Suppressor macrophage treated with lipopolysaccharide for 1 hour (primary cell): ENCODE data around the gene NETO2.
"Not testable (repeated sequence)": the region's sequence is repeated elsewhere in the genome, so short reads cannot be mapped to it uniquely, and the experiment has no call there.

ENCODE experiments used
- DNase-seq, 3 donors: peaks; one replicate each; pipeline ENCODE4 v3.0.0-alpha.2; 2020 to 2022

NETO2 gene

DNA sequence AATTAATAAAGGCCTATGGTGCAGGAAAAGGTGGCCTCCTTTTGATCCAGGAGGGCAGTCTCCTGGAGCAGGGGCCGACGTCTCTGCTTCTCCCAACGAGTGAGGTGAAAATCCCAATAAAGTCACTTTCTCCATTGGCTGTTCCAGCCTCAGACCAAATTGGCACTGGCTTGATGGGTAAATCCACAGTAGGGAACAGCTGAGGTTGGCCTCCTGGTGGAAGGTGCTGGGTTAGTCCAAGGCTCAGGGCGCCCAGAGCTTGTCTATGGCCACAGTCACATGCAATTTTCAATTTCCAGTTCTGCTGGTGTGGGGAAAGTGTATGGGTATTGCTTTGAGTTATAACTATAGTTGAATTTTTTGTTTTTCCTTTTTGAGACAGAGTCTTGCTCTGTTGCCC lies 79.0 kb downstream of the NETO2 start:
- no peak for DNase-seq

DNA sequence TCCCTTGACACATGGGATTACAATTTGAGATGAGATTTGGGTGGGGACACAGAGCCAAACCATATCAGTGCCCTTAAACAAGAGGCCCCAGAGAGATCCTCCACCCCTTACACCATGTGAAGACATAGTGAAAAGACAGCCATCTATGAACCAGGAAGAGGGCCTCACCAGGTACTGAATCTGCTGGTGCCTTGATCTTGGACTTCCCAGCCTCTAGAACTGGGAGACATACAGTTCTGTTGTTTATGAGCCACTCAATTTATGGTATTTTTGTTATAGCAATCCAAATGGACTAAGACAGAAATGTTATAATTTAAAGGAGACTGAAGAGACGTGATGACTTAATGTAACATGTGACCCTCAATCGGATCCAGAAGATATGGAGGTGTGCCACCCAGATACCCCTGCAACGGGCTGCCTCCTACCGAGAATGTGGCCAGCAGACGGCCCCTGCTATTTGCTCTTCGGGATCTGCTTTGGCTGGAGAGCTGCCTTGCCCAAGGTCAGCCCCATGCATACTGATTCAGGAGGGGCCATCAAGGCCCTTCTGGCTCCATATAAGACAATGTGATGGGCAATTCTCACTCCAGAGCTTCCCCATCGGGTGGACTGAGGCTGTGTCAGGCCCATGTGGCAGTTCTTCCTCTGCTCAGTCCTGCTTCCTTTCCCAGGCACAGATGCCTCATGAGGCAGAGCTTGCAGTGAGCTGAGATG lies 80.6 kb downstream of the NETO2 start:
- no peak for DNase-seq

DNA sequence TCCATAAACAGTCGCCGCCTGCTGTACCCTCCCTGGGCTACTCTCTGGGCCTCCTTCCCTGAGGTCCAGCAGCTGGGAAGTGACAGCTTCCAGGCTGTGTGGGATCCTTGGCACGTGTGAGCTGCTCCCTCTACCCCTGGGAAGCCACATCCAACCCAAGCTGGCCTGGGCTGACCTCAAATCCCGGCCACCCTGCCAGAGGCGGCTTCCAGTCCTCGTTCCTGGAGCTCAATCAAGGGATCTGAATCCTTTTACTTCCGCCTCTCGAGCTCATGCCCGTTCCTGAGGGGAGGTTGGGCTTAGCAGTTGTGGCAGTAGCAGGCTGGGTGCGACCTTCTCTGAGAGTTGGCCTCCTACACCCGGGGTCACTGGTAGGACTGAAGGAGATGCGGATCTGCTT lies 82.5 kb downstream of the NETO2 start:
- no peak for DNase-seq

- DNase-seq: no peak
These were observed 83.1 kb downstream of the NETO2 start for GRCh38 chr16:47060596-47060995.

DNA sequence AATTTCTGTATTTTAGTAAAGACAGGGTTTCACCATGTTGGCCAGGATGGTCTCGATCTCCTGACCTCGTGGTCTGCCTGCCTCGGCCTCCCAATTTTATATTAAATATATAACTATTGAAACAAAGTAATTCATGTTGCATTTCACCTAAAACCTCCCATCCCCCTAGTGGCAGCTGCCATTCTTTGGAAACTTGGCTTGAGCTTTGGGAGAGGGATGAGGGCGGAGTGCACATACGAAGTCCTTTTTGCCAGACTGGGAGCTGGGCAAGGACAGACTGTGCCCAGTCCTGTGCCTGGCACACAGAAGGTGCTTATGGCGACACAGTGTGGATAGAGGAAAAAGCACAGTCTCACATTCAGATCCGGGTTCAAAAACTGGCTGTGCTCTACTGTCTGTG lies 83.8 kb downstream of the NETO2 start:
- no peak for DNase-seq

GRCh38 chr16:47059130-47059529 lies 84.6 kb downstream of the NETO2 start:
- DNase-seq: not testable (repeated sequence)

- DNase-seq: no peak
These were observed 85.3 kb downstream of the NETO2 start for GRCh38 chr16:47058295-47059086.

DNA sequence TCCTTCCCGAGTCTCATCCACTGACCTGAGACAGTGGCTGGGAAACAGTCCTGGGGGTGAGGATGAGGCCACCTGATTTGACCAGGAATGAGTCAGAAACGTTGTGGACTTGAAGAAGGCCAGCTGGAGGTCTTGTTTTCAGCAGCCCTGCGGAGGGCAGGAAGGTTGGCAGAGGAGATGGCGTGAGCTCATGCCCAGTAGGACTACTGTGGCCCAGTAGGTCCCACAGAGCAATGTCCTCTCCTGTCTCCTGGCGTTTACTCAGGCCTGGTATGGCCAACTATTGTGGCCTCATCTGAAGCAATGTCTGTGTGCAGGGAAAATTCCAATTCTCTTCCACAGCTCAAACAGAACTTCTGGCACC lies 86.1 kb downstream of the NETO2 start:
- DNase-seq: no peak

DNA sequence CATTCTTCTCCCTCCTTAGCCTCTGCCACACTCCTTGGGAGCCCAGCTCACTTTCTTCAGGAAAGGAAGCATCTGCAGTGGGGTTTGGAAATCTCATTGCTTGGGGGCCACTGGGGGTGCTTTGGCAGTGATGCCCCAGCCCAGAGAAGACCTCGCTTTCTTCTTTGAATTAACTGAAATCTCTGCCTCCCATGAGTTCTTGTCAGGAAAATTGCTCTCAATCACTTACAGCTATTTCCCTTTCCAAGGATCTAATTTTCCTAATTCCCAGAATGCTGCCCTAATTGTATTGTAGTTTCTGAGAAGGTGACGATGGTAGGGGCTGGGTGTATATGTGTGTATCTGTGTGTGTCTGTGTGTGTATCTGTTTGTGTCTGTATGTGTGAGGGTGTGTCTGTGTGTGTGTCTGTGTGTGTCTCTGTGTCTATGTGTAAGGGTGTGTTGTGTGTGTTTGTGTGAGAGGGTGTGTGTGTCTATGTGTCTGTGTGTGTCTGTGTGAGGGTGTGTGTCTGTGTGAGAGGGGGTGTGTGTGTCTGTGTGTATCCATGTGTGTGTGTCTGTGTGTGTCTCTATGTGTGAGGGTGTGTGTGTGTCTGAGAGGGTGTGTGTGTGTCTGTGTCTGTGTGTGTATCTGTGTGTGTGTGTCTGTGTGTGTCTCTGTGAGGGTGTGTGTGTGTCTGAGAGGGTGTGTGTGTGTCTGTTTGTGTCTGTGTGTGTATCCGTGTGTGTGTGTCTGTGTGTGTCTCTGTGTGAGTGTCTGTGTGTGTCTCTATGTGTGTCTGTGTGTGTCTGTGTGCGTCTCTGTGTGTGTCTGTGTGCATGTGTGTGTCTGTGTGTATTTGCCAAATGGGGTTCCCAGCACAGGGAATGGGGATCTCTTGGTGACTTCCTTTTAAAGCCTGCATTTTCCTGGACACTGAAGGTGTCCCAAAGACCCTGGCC lies 86.8 kb downstream of the NETO2 start:
- no peak for DNase-seq

DNA sequence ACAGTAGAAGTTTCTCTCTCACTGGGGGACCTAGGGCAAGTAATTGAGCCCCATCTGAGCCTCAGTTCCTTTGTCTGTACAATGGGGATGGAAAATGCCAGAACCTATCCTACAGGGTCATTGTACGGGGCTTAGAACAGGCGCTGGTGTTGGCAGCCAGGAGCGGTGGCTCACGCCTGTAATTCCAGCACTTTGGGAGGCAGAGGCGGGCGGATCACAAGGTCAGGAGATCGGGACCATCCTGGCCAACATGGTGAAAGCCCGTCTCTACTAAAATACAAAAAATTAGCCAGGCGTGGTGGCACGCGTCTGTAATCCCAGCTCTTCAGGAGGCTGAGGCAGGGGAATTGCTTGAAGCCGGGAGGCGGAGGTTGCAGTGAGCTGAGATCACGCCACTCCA lies 87.7 kb downstream of the NETO2 start:
- DNase-seq: not testable (repeated sequence)

- DNase-seq: no peak
These were observed 88.4 kb downstream of the NETO2 start for GRCh38 chr16:47055136-47055885.

DNA sequence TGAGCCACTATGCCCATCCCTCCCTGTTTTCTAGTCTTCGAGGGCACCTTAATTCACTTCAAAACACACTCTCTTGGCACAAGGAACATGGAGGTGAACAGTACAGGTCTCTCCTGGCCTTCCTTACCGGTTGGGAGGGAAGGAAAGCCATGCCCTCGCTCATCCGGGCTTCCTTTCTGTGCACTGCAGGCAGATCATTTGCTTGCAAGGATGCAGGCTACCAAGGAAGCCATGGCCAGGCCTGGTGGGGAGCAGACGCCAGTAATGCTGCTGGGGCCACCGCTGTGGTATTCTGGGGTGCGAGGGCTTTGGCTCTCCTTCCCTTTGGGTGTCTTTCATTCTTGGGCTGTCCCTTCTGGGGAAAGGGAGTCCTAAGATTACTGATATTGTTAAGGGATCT lies 89.4 kb downstream of the NETO2 start:
- DNase-seq: no peak

DNA sequence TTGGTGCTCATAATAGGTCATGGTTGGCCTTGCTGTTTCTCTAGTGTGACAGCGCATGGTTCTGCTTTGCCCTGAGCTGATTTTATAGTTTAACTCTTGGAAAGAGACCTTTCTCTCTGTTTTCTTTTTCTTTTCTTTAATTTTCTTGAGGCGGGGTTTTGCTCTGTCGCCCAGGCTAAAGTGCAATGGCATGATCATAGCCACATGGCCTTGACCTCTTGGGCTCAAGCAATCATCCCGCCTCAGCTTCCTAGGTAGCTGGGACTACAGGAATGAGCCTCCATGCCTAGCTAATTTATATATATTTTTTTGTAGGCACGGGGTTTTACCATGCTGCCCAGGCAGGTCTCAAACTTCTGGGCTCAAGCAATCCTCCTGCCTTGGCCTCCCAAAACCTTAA lies 89.8 kb downstream of the NETO2 start:
- no peak for DNase-seq

DNA sequence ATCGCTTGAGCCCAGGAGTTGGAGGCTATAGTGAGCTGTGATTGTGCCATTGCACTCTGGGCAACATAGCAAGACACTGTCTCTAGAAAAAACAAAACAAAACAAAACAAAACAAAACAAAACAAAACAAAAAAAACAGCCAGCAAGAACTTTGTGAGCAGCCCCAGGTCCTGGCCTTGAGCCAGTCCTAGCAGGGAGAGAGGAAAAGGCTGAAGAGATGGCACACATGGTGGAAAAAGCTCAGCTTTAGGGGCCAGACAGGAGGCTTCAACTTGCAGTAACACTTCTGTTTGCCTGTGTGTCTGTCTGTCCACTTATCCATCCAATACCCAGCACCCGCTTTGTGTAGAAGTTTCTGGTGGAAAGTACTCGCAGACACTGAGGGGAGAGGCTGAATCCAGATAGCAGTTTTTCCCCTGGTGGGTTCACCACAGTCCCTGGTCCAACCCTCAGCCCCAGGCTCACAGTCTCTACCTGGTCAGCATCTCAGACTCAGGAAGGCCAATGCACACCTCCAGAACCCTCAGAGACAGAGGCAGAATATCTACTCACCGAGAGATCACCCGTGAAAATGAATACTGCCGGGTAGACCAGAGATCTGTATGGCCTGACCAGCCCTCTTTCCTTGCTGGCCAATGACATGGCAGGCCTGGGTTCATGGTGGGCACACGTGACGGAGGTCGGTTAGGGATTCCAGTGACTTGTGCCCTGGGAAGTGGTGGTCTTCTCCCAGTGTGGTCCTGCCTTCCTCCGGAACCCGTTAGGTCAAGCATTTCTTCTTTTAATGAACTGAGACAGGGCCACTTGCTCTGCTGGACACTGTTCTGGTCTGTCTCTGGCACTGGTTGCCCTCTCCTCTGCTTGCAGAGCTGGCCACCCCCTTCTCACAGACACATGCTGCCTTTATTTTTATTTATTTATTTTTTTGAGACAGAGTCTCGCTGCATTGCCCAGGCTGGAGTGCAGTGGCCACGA lies 90.8 kb downstream of the NETO2 start:
- no peak for DNase-seq

DNA sequence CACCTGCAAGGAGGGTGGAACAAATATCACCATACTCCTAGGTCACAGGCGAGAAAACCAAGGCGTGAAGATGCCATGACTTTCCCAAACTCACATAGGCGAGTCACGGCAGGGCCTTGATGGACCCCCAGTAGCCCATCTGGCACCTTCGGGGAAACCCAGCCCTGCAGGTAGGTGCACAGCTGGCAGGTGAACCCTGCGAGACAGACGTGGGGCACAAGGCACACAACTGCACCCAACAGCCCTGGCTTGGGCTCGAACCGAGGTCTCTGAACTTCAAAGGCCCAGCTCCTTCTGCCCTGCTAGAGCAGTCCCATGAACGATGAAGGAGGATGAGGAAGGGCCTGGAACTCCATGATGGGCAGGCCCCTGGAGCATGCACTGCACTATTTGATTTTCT lies 92.7 kb downstream of the NETO2 start:
- DNase-seq: no peak

- DNase-seq: no peak
These were observed 93.7 kb downstream of the NETO2 start for GRCh38 chr16:47049901-47050583.

DNA sequence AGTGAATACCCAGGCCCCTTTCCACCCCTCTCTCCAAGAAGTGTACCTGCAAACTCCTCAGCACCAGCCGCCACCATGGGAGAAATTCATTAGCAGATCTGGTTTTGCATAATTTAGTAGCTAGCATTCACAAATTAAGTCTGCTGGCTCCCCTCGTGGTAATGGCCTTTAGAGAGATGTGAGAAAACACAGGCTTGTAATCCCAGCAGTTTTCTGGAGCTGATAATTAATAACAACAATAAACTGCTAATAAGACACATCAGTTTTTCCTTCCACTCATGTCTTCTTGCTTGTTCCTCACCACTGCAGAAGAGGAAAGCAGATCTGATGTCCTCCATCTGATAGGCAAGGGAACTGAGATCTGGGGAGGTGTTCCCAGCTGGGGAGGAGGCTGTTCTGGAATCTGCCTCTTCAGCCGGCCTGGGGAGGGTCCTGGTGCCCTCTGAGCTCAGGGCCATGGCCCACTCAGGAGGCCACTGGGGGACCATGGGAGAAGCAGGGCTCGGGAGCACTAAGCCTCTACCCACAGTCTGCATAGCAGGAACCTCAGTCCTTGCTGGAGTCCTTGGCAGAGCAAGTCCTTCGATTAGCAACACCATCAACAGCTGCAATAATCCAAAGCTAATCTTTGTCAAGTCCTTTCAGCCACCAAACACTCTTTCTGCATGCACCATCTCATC lies 96.1 kb downstream of the NETO2 start:
- no peak for DNase-seq

DNA sequence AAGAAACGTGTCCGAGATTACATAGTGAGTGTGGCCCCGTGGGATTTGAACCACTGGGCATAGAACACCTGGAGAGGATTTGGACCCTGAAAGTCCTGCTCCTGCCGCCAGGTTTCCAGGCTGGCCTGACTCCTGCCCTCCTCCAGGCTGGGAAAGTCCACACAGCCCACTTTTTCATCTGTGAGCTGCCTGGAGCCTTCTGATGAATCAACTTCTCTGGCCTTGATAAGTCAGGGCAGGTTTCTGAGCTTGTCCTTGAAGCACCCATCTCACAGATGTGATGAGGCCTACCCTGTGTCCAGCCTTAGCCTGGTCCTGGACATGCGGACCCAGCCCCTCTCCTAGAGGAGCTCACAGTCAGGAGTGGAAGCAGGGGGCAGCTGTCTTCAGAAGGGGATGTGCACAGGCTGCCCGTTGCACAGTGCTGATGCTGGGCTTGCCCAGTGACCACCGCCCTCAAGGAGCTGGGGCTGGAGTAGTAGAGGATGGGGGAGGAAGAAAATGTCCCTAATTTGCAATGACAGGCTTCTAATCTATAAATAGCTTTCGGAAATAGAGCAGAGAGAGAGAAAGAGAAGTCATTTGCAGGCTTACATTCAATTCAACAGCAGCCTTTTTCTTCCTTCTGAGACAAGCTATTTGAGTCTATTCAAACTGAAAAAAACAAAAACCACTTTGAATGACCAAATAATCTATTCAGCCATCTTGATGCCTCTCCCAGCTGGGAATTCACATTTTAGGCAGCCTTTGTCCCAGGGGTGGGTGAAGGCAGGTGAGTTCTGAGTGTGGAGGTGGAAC lies 96.8 kb downstream of the NETO2 start:
- peak in 1 of 3 donors; percentile 3 for DNase-seq

GRCh38 chr16:47045459-47045858 lies 98.3 kb downstream of the NETO2 start:
- DNase-seq: peak in 1 of 3 donors; percentile 7
